ENCODE measurements around the gene GIGYF1. TPM values are rescaled to one million over a fixed set of nuclear protein-coding genes. Genes with fewer than 3 reads are reported as not detected.

Gene GIGYF1
- total and polyA plus RNA-seq, 2 donors (not counting 3 experiments of a cell fraction or from before 2014, with no cell fraction given), result 13.6 to 46.3 TPM

DNA sequence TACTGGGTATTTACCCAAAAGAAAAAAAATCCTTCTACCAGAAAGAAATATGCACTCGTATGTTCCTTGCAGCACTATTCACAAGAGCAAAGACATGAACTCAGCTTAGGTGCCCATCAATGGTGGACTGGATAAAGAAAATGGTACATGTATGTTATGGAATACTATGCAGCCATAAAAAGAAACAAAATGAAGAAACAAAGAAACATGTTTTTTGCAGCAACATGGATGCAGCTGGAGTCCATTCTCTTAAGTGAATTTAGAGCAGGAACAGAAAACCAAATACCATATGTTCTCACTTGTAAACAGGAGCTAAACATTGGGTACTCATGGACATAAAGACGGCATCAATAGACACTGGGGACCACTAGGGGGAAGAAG lies 26.0 kb downstream of the GIGYF1 start:
- POLR2A ChIA-PET, result no interaction called here
- dilution Hi-C loops (cut with MboI; ENCODE audit: extremely low pct_ligation_motif_present, low sequenced_read_pairs), result no loop called here

More for the DNA sequence above, 26.0 kb downstream of the GIGYF1 start:
- FAIRE-seq (no peak), DNase-seq (ENCODE audit: low read depth, low spot score) (no peak)
- Histone ChIP-seq H3K27ac (ENCODE audit: insufficient read depth, low read depth, low read length) (no peak overlapping the region), H3K27me3 (ENCODE audit: control insufficient read depth in 2 of 2, insufficient read depth in 2 of 2, low read length in 2 of 2) (peaks cover 4 to 5% of the 10 kb centered on the region in 2 experiments), H3K79me2 (ENCODE audit: control insufficient read depth, insufficient read depth, low read length) (no peaks in the 10 kb centered on the region), H4K20me1 (replicated peaks; ENCODE audit: control insufficient read depth, extremely low read depth, insufficient read depth, low read length) (no peaks in the 10 kb centered on the region), H3K9me1 (replicated peaks; ENCODE audit: control insufficient read depth, extremely low read depth, insufficient read depth, low read length) (no peaks in the 10 kb centered on the region), H2AFZ (ENCODE audit: low read depth, low read length) (no peak overlapping the region), H3K36me3 (ENCODE audit: control insufficient read depth in 2 of 2, extremely low read depth in 1 of 2, insufficient read depth in 2 of 2, low read length in 2 of 2) (no peaks in the 10 kb centered on the region), H3K4me3 (replicated peaks in 1 of 3; ENCODE audit: insufficient read depth in 1 of 3, low read depth in 1 of 3, low read length in 3 of 3) (no peak overlapping the region), H3K4me2 (ENCODE audit: insufficient read depth, low read length) (no peak overlapping the region), H3K9ac (replicated peaks; ENCODE audit: extremely low read depth, insufficient read depth, low read length) (no peak overlapping the region), H3K4me1 (ENCODE audit: control insufficient read depth, extremely low read depth, insufficient read depth, low read length) (no peaks in the 10 kb centered on the region), H3K9me3 (replicated peaks; ENCODE audit: control insufficient read depth, insufficient read depth, low read length) (no peaks in the 10 kb centered on the region)
- intact Hi-C loops (cut with micrococcal nuclease), result no loop called here
- BruUV-seq (replicated peaks), result no TSS peak
- TF ChIP-seq, protein P1, sequence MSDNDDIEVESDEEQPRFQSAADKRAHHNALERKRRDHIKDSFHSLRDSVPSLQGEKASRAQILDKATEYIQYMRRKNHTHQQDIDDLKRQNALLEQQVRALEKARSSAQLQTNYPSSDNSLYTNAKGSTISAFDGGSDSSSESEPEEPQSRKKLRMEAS (IDR thresholded peaks at IDR 0.05; ENCODE audit: insufficient read depth, insufficient read length), result no peak
- TF ChIP-seq EZH2 (IDR thresholded peaks at IDR 0.05; ENCODE audit: borderline replicate concordance, low read depth, low read length, severe bottlenecking) (no peak), POLR2A (IDR thresholded peaks at IDR 0.05; ENCODE audit: low read depth, low read length) (no peak), FOS (IDR thresholded peaks at IDR 0.05; ENCODE audit: borderline replicate concordance, insufficient read depth, low read length) (no peak), MYC (IDR thresholded peaks at IDR 0.05; ENCODE audit: low read depth, low read length) (no peak), POLR2AphosphoS5 (IDR thresholded peaks at IDR 0.05; ENCODE audit: insufficient read depth, low read depth, low read length) (no peak), GATA2 (IDR thresholded peaks at IDR 0.05; ENCODE audit: insufficient read depth, insufficient read length, low read depth, low read length) (no peak), JUN (IDR thresholded peaks at IDR 0.05; ENCODE audit: borderline replicate concordance, insufficient read depth, insufficient read length, low read depth) (no peak)
- TF ChIP-seq, protein P2, sequence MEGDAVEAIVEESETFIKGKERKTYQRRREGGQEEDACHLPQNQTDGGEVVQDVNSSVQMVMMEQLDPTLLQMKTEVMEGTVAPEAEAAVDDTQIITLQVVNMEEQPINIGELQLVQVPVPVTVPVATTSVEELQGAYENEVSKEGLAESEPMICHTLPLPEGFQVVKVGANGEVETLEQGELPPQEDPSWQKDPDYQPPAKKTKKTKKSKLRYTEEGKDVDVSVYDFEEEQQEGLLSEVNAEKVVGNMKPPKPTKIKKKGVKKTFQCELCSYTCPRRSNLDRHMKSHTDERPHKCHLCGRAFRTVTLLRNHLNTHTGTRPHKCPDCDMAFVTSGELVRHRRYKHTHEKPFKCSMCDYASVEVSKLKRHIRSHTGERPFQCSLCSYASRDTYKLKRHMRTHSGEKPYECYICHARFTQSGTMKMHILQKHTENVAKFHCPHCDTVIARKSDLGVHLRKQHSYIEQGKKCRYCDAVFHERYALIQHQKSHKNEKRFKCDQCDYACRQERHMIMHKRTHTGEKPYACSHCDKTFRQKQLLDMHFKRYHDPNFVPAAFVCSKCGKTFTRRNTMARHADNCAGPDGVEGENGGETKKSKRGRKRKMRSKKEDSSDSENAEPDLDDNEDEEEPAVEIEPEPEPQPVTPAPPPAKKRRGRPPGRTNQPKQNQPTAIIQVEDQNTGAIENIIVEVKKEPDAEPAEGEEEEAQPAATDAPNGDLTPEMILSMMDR (IDR thresholded peaks at IDR 0.05; ENCODE audit: extremely low read depth in 1 of 2, insufficient read depth in 1 of 2, low read depth in 1 of 2, low read length in 2 of 2), result no peak
- CTCF ChIA-PET, result interaction anchor here (1.1 kb wide), 1 partner anchor 79 kb away, joined by 3 read pairs; no protein-coding TSS in a partner anchor

All from endothelial cell of umbilical vein (primary cell).